B cell (primary cell): ENCODE results near the gene RSPRY1.

Source experiments
- EZH2 ChIP-seq: IDR thresholded peaks from 2 replicates; pipeline ENCODE4 v1.6.1; 2012; ENCODE audit warnings: borderline replicate concordance, low read depth, mild to moderate bottlenecking, moderate library complexity, low read length; ENCODE audit not compliant: insufficient read depth, poor library complexity, severe bottlenecking
- TF ChIP-seq, protein P1 (sequence below): fragments of 200-600 bp; IDR thresholded peaks from one replicate; pipeline ENCODE4 v1.8.0; 2022; ENCODE audit warnings: antibody characterized with exemption, mild to moderate bottlenecking

DNA sequence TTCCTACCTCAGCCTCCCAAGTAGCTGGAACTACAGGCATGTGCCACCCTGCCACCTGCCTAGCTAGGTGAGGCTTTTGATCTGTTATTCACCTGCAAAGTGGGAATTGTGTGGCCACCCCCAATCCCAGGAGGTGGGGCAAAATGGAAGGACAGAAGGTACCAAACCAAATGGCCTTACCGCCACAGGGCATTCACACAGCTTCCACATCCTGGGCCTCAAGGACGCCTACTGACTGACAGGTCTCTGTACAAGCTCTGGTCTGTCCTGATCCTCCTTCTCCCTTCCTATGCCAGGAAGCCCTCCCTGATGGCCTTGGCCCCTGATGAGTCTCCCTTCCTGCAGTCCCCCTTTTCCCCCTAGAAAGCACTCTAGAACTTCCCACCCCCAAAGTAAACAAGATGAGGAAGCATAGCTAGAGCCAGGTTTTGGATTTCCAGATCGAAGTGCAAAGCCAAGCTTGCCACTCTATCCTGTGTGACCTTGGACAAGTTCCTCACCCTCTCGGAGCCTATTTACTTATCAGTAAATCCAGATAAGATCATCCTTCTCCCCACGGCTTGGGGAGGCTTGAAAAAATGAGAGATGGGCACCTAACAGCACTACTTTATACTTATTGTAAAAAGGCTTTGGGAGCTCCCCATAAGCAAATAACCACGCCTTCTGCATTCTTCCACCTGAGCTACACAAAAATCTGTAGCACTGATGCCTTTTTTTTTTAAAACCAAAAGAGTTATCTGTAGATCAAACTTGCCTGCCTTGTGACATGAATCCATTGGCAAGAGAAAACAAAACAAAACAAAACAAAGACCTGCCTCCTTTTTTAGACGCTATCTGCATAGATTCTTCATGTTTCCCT is 93.9 kb downstream of the RSPRY1 start:
- TF ChIP-seq, protein P1, sequence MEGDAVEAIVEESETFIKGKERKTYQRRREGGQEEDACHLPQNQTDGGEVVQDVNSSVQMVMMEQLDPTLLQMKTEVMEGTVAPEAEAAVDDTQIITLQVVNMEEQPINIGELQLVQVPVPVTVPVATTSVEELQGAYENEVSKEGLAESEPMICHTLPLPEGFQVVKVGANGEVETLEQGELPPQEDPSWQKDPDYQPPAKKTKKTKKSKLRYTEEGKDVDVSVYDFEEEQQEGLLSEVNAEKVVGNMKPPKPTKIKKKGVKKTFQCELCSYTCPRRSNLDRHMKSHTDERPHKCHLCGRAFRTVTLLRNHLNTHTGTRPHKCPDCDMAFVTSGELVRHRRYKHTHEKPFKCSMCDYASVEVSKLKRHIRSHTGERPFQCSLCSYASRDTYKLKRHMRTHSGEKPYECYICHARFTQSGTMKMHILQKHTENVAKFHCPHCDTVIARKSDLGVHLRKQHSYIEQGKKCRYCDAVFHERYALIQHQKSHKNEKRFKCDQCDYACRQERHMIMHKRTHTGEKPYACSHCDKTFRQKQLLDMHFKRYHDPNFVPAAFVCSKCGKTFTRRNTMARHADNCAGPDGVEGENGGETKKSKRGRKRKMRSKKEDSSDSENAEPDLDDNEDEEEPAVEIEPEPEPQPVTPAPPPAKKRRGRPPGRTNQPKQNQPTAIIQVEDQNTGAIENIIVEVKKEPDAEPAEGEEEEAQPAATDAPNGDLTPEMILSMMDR = no peak
- no peak for TF ChIP-seq EZH2
